RWPE1 (cell line): ENCODE data around the gene ACTR8.

ENCODE experiments used
- CTCF ChIA-PET: fragments of 350-600 bp; sonication (Branson Sonifier 250); formaldehyde crosslinking; extraction: SDS; loops from one replicate; lab custom pipeline; 2021; lab: Yijun Ruan, JAX
- POLR2A ChIA-PET: fragments of 400-600 bp; formaldehyde crosslinking; extraction: SDS; loops from one replicate; lab custom pipeline; 2020; ENCODE audit warnings: antibody characterized with exemption; ENCODE audit not compliant: low non-redundant PET; lab: Yijun Ruan, JAX
- DNase-seq: peaks from one replicate; pipeline ENCODE4 v3.0.0; 2012; ENCODE audit warnings: low spot score
- H3K27ac ChIP-seq: fragments of 450-650 bp; 2 replicates; pipeline ENCODE4 v1.5.1; 2017
- CTCF ChIP-seq: fragments of 450-650 bp; conservative IDR thresholded peaks from 2 replicates; pipeline ENCODE4 v1.5.1; 2017; ENCODE audit warnings: low read depth, mild to moderate bottlenecking

Gene ACTR8

DNA sequence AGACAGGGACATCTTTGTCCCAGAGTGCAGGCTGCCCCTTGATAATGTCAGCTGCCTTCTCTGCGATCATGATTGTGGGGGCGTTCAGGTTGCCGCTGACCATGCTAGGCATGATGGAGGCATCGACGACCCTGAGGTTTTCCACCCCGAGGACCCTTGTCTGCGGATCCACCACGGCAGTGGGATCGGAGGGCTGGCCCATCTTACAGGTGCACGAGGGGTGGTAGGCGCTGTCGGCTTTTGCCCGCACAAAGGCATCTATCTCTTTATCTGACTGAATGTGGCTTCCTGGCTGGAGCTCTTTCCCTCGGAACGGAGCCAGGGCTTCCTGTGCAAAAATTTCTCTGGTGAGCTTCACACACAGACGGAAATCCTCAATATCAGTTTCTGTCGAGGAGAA lies 64.1 kb downstream of the ACTR8 start:
- TF ChIP-seq CTCF, result no peak
- H3K27ac ChIP-seq, result no peak overlapping the region
- no peak for DNase-seq
- CTCF ChIA-PET, result interaction anchor here (0.5 to 0.6 kb wide), 2 partner anchors 78 to 1243 kb away, joined by 3 read pairs; no protein-coding TSS in a partner anchor
- POLR2A ChIA-PET, result no interaction called here

- ChIA-PET CTCF (interaction anchor here (0.5 kb wide), 1 partner anchor 1244 kb away, joined by 3 read pairs; no protein-coding TSS in a partner anchor), POLR2A (no interaction called here)
- DNase-seq, result no peak
- TF ChIP-seq CTCF, result no peak
- H3K27ac ChIP-seq, result no peak overlapping the region
These were observed 64.7 kb downstream of the ACTR8 start for GRCh38 chr3:53817211-53817610.
